Neural cell (in vitro differentiated cells): ENCODE measurements around the gene CACNA2D1.

Experiments used
- CTCF ChIP-seq: fragments of 450-650 bp; IDR thresholded peaks from 2 replicates; pipeline ENCODE4 v1.5.1; 2014; ENCODE audit warnings: antibody characterized with exemption, mild to moderate bottlenecking, moderate library complexity; ENCODE audit not compliant: poor library complexity, severe bottlenecking
- EP300 ChIP-seq: fragments of 450-650 bp; conservative IDR thresholded peaks from 2 replicates; pipeline ENCODE4 v1.6.1; 2014; ENCODE audit warnings: antibody characterized with exemption, mild to moderate bottlenecking, moderate library complexity; ENCODE audit not compliant: poor library complexity, severe bottlenecking
- EZH2 ChIP-seq: fragments of 200-600, 300-800 bp; shearing (Covaris generic), sonication (generic); IDR thresholded peaks from 2 replicates; pipeline ENCODE4 v1.6.1; 2014; ENCODE audit warnings: antibody characterized with exemption, low read length, borderline replicate concordance, mild to moderate bottlenecking; ENCODE audit not compliant: insufficient read depth, poor library complexity, severe bottlenecking
- MXI1 ChIP-seq: fragments of 450-650 bp; conservative IDR thresholded peaks from 2 replicates; pipeline ENCODE4 v1.6.1; 2014; ENCODE audit warnings: antibody characterized with exemption, mild to moderate bottlenecking; ENCODE audit not compliant: poor library complexity, severe bottlenecking
- POLR2AphosphoS5 ChIP-seq: IDR thresholded peaks from 2 replicates; pipeline ENCODE4 v1.6.1; 2012
- RAD21 ChIP-seq: fragments of 450-650 bp; conservative IDR thresholded peaks from 2 replicates; pipeline ENCODE4 v1.6.1; 2014; ENCODE audit warnings: antibody characterized with exemption, mild to moderate bottlenecking, moderate library complexity
- REST ChIP-seq: IDR thresholded peaks from 2 replicates; pipeline ENCODE4 v1.6.1; 2012; ENCODE audit warnings: borderline replicate concordance
- TAF1 ChIP-seq: IDR thresholded peaks from 2 replicates; pipeline ENCODE4 v1.6.1; 2012; ENCODE audit warnings: low read depth

GRCh38 chr7:81944058-81944457, 499.5 kb downstream of the CACNA2D1 start:
- TF ChIP-seq CTCF (no peak), REST (no peak), EZH2 (no peak), POLR2AphosphoS5 (no peak), RAD21 (no peak), EP300 (no peak), TAF1 (no peak), MXI1 (no peak)
